AG09319 (cell line): ENCODE measurements around the gene PIGQ.

Experiments
- DNase-seq: peaks from one replicate; pipeline ENCODE4 v3.0.0-alpha.2; 2010; ENCODE audit warnings: low read depth; ENCODE audit errors: extremely low read depth
- CTCF ChIP-seq: IDR thresholded peaks from 2 replicates; pipeline ENCODE4 v1.5.1; 2011; ENCODE audit warnings: low read depth, mild to moderate bottlenecking, inconsistent platforms, low read length, moderate library complexity

Gene PIGQ

GRCh38 chr16:578232-578869, 8.6 kb downstream of the PIGQ start:
- TF ChIP-seq CTCF, result no peak
- no peak for DNase-seq

GRCh38 chr16:578870-579405, 9.2 kb downstream of the PIGQ start:
- DNase-seq, result peak; percentile 48
- TF ChIP-seq CTCF, result peak; percentile 86

- DNase-seq, result no peak
- no peak for TF ChIP-seq CTCF
These were observed 10.6 kb downstream of the PIGQ start for GRCh38 chr16:580141-580945.

GRCh38 chr16:580946-581498, 11.3 kb downstream of the PIGQ start:
- no peak for DNase-seq
- TF ChIP-seq CTCF, result no peak

GRCh38 chr16:582218-582613, 12.4 kb downstream of the PIGQ start:
- TF ChIP-seq CTCF, result no peak
- DNase-seq, result no peak

- no peak for TF ChIP-seq CTCF
- no peak for DNase-seq
These were observed 13.0 kb downstream of the PIGQ start for GRCh38 chr16:582614-583331.
